GM18907 (cell line): ENCODE measurements around the gene PIEZO2.

Experiments used
- ATAC-seq: cut with Tn5 transposase; IDR thresholded peaks from one replicate; pipeline ENCODE4 v1.9.1; 2021; ENCODE audit warnings: mild to moderate bottlenecking, moderate library complexity; ENCODE audit not compliant: unreplicated experiment

Gene PIEZO2

GRCh38 chr18:11034884-11035283 is 114.5 kb downstream of the PIEZO2 start:
- ATAC-seq = no peak

GRCh38 chr18:11033503-11033902 is 115.9 kb downstream of the PIEZO2 start:
- no peak for ATAC-seq

- no peak for ATAC-seq
Measured at GRCh38 chr18:11031966-11032365, 117.4 kb downstream of the PIEZO2 start.

DNA sequence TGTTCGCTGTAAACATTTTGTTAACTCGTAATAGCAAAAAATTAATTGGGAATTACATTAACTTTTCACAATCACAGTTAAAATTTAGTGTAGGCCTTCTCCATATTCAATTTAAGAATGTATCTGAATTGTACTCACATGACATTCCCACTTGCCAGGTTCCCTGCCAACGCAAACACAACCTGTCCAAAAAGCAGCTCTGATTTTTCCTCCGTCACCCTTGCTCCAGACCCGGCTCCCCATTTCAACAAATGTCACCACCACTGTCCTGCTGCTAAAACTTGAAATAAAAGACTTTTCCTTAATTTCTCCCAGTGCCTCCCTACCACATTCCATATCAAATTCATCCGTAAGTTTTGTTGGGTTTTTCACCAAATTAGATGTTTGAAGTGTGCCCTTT is 120.3 kb downstream of the PIEZO2 start:
- ATAC-seq = no peak

GRCh38 chr18:11027862-11028261 is 121.5 kb downstream of the PIEZO2 start:
- no peak for ATAC-seq

- no peak for ATAC-seq
Measured at GRCh38 chr18:11025671-11026070, 123.7 kb downstream of the PIEZO2 start.

DNA sequence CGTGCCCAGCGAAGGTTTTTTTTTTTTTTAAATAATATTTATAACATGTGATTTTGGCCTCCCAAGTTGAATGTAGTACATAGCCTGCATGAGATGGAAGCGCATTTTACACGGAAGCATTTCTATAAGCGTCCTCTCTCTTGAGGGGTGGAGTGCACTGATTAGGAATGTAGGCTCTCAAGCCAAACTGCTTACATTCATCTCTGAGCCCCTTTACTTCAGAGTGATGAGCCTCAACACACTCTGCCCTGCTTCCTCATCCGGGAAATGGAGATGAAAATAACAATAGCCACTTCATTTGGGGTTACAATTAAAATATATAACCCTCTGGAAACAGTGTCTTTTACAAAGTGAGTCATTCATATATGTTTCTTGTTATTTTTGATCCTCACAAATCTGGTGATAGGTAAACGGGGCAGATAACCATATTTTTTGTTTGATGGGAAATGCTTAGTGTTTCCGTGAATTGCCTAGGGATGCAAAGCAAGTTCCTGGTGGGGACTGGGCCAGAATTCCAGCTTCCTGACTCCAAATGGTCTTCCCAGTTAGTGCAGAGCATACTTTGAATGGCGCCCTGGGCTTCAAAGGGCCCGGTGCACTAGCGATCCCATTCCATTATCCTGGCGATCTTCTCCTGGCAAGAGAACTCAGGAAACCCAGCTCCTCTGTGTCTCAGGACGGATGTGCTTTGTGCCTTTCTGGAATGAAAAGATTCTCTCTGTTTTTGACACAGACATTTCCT is 124.3 kb downstream of the PIEZO2 start:
- no peak for ATAC-seq

DNA sequence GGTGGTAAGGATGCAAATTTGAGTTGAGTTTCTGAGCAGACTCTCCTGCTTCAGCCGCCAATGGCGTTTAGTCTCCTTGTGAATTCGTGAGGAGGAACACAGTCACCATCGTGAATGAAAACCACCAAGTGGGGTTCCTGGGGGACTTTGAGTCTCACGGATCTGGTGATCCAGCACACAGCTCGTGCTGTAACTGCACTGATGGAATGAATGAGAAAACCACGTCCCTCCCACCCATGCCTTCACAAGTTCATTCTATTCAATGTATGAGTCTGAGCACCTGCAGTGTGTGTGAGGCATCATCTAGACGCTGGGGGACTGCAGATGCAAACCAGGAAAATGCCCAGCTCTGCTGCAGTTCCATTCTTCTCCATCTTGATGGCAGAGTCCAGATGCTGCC is 127.9 kb downstream of the PIEZO2 start:
- ATAC-seq = no peak

DNA sequence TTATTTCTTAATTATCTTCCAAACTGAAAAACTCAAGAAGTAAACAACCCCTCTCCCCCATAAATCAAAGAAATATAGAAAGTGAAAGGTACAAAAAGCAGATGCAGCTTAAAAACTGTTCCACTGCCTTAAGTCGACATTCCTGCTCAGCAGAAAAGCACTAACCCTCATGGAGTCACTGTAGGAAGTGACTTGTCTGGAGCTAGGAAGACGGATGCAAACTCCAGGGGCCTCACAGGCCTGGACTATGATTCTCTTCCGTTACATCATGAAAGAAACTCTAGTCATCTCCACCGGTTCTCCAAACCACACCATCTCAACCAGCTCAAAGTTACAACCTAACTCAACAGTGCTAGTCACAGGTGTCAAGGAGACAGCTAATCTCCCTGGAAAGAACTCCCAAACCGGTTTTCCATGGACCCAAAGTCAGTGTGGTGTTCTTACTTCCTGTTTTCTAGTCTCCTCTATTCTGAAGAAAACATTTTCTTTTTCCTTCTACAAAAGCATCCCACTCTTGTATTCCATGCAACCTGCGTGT is 128.4 kb downstream of the PIEZO2 start:
- ATAC-seq = no peak

DNA sequence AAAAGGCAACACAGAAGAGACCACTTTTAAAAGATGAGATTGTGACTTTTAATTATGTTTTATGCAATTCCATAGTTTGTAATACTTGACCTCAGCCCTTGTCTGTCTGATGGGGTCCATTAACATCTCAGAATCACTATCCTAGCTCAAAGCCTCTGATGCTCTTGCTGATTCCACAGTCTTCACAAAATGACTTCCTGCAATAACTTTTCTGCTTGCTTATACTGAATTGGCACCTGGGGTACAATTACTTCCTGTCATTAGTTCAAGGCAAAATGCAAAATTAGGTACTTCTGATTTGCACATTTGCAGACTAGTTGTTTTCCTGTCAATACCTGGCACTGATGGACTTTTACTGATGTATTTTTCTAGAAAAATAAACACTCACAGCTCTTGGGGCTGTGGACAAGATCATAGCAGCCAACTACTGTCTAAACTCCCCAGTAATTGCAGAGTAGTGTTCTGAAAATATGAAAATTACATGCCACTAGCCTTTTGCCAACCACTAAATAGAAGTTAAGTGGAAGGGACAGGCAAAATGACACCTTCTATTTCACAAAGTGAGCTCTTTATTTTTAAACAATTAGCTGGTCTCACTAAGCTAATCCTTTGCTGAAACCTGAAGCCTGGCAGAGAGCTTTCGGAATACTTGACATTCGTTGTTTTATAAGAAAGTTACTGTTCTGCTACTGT is 129.1 kb downstream of the PIEZO2 start:
- ATAC-seq = no peak

GRCh38 chr18:11019295-11020105 is 129.9 kb downstream of the PIEZO2 start:
- ATAC-seq = no peak

- no peak for ATAC-seq
Measured at GRCh38 chr18:11009869-11010268, 139.5 kb downstream of the PIEZO2 start.

- ATAC-seq = no peak
Measured at GRCh38 chr18:11009147-11009546, 140.2 kb downstream of the PIEZO2 start.

GRCh38 chr18:11008505-11008904 is 140.9 kb downstream of the PIEZO2 start:
- no peak for ATAC-seq

- ATAC-seq = no peak
Measured at GRCh38 chr18:11005528-11005927, 143.8 kb downstream of the PIEZO2 start.

DNA sequence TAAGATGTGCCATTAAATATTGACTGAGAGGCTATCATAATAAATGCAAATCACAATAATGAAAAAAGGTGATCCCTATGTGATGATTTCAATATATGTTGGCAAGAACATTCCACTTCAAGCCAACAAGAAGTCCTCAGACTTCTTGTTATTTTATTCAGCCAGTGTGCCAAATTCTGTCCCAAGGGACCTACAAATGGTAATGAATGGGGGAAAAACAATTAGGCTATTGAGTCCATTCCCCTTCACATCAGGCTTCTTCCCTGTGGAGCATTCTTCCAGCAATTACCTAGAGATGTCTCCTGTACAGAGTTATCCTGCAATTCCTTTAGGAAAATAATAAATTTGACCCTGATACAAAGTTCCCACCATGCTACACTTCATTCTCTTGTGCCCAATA is 144.4 kb downstream of the PIEZO2 start:
- no peak for ATAC-seq

GRCh38 chr18:11004294-11004693 is 145.1 kb downstream of the PIEZO2 start:
- ATAC-seq = no peak

GRCh38 chr18:11002796-11003195 is 146.6 kb downstream of the PIEZO2 start:
- ATAC-seq = no peak

DNA sequence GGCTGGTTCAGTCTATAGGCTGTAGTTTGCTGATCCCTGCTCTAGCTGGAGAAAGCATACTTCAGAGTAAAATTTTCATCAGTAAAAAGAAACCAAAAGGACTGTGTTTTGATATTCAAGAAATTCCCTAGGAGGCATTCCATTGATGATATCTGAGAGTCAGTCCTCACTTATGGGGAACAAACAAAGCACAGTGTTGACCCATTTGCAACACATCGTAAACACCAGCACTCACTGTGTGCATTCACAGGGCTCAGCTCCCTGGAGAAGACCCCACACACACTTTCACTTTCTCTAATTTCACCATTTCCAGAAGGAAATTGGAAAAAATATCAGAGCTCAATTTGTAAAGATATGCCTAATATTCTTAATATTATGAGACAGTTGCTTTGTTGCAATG is 147.1 kb downstream of the PIEZO2 start:
- ATAC-seq = no peak

DNA sequence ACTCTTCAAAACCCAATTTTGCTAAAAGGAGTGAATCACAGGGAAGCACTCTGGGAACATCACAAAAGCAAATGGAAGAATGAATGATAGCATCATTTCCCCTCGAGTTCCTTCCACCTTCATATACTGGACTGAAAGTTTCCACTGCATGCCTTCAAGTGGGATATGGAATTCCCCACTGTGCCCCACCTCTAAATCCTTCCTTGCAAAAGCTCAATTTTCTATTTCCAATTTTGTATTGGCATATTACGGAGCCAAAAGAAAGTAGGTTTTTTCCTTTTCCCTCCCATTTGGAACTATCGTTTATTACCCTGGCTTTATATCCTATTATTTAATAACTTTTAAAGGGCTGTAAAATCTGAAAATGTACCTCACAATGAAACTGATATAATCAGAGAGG is 149.3 kb downstream of the PIEZO2 start:
- ATAC-seq = no peak

DNA sequence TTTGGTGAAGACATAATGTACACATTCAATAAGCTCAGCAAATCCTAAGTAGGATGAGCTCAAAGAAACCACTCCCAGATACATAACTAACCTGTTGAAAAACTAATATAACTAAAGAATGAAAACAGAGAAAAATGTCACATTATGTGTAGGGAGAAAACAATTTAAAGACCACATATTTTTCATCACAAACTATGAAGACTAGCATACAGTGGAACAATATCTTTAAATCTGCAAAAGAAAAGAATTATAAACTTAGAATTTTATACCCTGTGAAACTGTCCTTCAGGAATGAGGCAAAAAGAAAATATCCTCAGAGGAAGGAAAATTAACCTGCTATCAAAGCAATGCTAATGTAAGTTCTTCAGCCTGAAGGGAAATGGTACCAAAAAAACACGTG is 151.5 kb downstream of the PIEZO2 start:
- no peak for ATAC-seq
